Raji (cell line): Measurements from ENCODE around the gene PPARD.

ENCODE experiments used
- POLR2A ChIP-seq: IDR thresholded peaks from 2 replicates; pipeline ENCODE4 v1.6.1; 2011; ENCODE audit warnings: low read depth, low read length, control low read depth; ENCODE audit not compliant: insufficient read depth

Gene PPARD

GRCh38 chr6:35366204-35366596, 23.8 kb downstream of the PPARD start:
- no peak for TF ChIP-seq POLR2A

- TF ChIP-seq POLR2A, result no peak
These were observed 25.3 kb downstream of the PPARD start for GRCh38 chr6:35367646-35368037.

- no peak for TF ChIP-seq POLR2A
These were observed 25.9 kb downstream of the PPARD start for GRCh38 chr6:35368038-35368887.

- TF ChIP-seq POLR2A, result no peak
These were observed 27.9 kb downstream of the PPARD start for GRCh38 chr6:35370124-35370741.

DNA sequence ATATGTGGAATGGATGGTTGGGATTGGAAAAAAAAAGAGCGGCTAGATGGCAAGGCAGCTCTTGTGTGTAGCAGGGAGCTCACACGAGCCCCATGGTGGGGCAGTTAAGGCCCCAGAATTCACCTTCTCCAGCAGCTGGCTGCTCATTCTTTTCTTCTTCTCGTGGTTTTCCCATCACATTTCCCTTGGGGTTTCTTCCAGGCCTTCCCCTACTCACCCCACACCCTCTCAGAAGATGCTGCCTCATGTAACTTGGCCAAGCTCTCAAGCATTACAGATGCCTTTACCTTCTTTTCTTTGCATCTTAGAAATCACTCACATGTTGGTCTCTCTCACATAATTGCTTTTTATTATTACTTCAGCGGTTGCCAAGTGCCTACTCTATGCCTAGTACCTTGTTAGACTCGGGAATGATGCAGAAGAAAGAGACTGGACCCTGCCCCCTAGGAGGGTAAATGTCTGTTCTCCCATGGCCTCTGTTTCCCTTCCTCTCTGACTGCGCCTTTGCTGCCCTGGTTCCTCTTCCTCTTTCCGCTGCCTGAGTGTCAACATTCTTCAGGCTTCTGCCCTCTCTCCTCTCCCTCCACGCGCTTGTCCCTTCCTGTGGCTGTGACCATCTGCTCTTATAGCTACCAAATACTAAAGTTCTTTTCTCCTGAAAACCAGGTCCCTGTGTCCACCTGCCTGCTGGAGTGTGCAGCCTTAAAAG, 28.6 kb downstream of the PPARD start:
- no peak for TF ChIP-seq POLR2A

DNA sequence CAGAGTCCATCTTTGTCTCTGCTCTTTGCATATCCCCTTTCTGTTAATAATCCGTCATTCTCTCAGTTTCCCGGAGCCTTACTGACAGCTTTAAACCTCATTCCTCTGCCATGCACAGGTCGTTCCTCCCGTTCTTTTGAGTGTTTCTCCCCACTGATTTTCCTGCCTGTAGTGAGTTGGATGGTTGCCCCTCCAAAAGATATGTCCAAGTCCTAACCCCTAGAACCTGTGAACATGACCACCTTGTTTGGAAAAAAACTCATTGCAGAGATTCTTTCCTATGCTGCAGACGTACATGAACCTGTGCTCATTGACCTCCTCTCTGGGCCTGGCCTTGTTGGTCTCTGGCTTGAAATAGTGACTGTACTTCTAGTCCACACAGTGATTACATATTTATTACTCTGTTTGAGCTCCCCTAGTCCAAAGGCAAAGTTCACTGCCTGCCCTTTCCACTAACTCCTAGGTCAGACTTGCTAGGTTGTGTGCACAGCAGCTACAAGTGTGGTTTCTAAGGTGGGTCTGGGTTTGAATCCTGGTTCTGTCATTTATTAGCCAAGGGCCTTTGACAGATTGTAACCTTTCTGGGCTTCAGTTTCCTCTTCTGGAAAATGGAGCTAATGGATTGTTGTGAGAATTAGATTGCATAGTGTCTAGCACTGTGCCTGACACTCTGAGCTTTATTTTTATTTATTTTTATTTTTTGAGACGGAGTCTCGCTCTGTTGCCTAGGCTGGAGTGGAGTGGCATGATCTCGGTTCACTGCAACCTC, 29.3 kb downstream of the PPARD start:
- no peak for TF ChIP-seq POLR2A

DNA sequence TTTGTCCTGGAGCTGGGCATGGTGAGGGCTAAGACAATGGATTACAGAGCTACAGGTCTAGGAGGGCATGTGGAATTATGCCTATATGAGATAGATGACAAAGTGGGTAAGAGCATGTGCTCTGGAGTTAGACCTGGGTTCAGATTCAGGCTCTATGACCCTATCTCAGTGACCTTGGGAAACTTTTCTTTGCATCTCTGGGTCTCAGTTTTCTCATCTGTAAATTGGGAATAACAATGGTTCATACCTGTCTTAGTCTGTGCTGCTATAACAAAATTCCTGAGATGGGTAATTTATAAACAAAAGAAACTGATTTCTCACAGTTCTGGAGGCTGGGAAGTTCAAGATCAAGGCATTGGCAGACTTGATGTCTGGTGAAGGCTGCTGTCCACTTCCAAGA, 30.3 kb downstream of the PPARD start:
- no peak for TF ChIP-seq POLR2A

DNA sequence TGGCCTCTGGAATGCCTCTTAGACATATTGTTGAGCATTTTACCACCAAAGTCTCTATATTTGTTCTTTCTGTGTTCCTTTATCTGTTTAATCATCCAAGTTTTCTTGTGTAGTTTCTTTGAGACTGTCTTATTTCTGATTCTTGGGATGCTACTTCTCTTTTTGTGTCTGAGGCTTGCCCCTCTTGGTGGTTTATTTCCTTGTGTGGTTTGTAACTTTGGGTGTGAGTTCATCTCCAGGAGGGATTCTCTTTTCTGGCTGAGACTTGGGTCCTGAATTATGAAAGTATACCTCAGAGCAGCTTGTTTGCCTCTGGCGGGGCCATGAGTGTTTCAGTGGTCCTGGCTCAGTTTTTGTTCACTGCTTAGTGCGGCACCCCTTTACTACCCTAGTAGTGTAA, 33.9 kb downstream of the PPARD start:
- no peak for TF ChIP-seq POLR2A

- no peak for TF ChIP-seq POLR2A
These were observed 34.6 kb downstream of the PPARD start for GRCh38 chr6:35377002-35377401.

DNA sequence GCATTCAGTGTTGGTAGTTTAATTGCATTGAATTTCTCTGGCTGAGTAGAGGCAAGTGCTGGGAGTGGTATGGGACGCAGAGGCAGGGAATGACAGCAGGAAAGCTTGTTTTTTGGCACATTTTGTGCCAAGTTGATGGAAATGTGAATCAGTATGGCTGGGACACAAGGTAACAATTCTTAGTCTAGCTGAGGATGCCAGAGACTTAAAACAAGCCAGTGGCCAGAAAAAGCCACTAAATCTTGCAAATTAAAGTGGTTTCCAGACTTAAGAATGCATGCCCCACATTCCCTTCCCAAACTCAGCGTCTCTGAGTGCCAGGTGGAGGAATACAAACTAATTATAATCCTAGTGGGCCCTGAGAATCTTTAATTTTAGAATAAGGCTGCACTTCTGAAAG, 35.9 kb downstream of the PPARD start:
- TF ChIP-seq POLR2A, result no peak

- TF ChIP-seq POLR2A, result no peak
These were observed 38.8 kb downstream of the PPARD start for GRCh38 chr6:35381132-35381531.

- TF ChIP-seq POLR2A, result no peak
These were observed 39.7 kb downstream of the PPARD start for GRCh38 chr6:35382015-35382414.

- no peak for TF ChIP-seq POLR2A
These were observed 43.3 kb downstream of the PPARD start for GRCh38 chr6:35385457-35386202.

DNA sequence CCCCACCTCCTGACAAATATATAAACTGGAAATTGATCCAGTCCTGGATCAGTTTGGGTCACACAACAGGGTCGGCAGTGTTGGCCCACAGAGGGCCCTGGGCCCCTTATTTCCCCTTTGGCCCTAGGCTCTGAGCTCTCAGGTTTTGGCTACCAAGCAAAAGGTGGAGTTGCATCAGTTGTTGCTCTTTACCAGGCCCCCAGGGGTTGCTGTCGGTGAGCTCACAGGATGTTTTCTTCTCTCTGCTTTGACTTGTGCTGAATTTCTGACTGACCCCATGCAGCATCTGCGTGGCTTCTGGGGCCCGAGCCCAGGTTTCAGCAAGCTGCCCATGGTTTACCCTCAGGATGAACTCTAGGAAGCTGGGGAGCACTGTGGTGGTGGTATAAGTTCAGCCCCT, 44.6 kb downstream of the PPARD start:
- no peak for TF ChIP-seq POLR2A

- no peak for TF ChIP-seq POLR2A
These were observed 45.7 kb downstream of the PPARD start for GRCh38 chr6:35388030-35388429.
